Measurements from ENCODE around the gene CD180. TPM values are rescaled to one million over a fixed set of nuclear protein-coding genes. Genes with fewer than 3 reads are reported as not detected.

The CD180 gene
- total and polyA plus RNA-seq, 3 experiments from 2014 or later = 0.24 to 0.27 TPM; not detected in 1

GRCh38 chr5:67209141-67209771, 12.7 kb upstream of the CD180 start:
- Histone ChIP-seq H3K9me3 (ENCODE audit: low read length) (no peaks in the 10 kb centered on the region), H3K4me3 (ENCODE audit: low read length) (no peak overlapping the region), H3K27me3 (ENCODE audit: insufficient read depth, low read length, poor library complexity, severe bottlenecking) (no peaks in the 10 kb centered on the region), H3K4me1 (ENCODE audit: insufficient read depth, low read length) (peaks cover 55% of the 10 kb centered on the region), H3K36me3 (ENCODE audit: insufficient read depth, low read length) (no peaks in the 10 kb centered on the region), H3K27ac (ENCODE audit: low read depth, low read length) (no peak overlapping the region)
- CTCF ChIA-PET = interaction anchor here (0.6 to 14.5 kb wide), 14 partner anchors 9 to 1798 kb away, joined by 3 to 342 read pairs (median 4); partner anchors contain the start of gene CD180
- Mint-ChIP-seq H3K36me3 (no peaks in the 10 kb centered on the region), H3K27me3 (no peaks in the 10 kb centered on the region), H3K4me3 (peak overlapping the region in 5 of 7 donors; percentile 34 to 67 (median 41)), H3K9me3 (no peaks in the 10 kb centered on the region), H3K27ac (peak overlapping the region; percentile 24 to 86 (median 78)), H3K4me1 (peaks cover 59 to 63% (median 62%) of the 10 kb centered on the region in 3 donors)
- DNase-seq = peak; percentile 14 to 73 (median 64)
- POLR2A ChIA-PET = interaction anchor here (4.9 kb wide), 1 partner anchor 43 kb away, joined by 61 read pairs; no protein-coding TSS in a partner anchor

- peak overlapping the region in 1 of 7 donors; percentile 48 for H3K4me3 Mint-ChIP-seq
- CTCF ChIA-PET = interaction anchor here (0.6 to 14.5 kb wide), 11 partner anchors 9 to 394 kb away, joined by 3 to 342 read pairs (median 4); partner anchors contain the start of gene CD180
- H3K4me3 ChIP-seq (ENCODE audit: low read length) = no peak overlapping the region
- H3K27ac ChIP-seq (ENCODE audit: low read depth, low read length) = no peak overlapping the region
- no peaks in the 10 kb centered on the region for H3K36me3 ChIP-seq (ENCODE audit: insufficient read depth, low read length)
- H3K27me3 Mint-ChIP-seq = no peaks in the 10 kb centered on the region
- no peaks in the 10 kb centered on the region for H3K9me3 ChIP-seq (ENCODE audit: low read length)
- H3K4me1 ChIP-seq (ENCODE audit: insufficient read depth, low read length) = peaks cover 59% of the 10 kb centered on the region
- no peak for DNase-seq
- H3K27me3 ChIP-seq (ENCODE audit: insufficient read depth, low read length, poor library complexity, severe bottlenecking) = no peaks in the 10 kb centered on the region
- no peaks in the 10 kb centered on the region for H3K9me3 Mint-ChIP-seq
- peaks cover 60 to 66% (median 65%) of the 10 kb centered on the region in 3 donors for H3K4me1 Mint-ChIP-seq
- H3K36me3 Mint-ChIP-seq = no peaks in the 10 kb centered on the region
- POLR2A ChIA-PET = interaction anchor here (0.7 to 4.9 kb wide), 2 partner anchors 42 to 50 kb away, joined by 3 to 61 read pairs; no protein-coding TSS in a partner anchor
- H3K27ac Mint-ChIP-seq = peak overlapping the region in 7 of 8 donors; percentile 66 to 97 (median 85)
Measured at GRCh38 chr5:67208403-67208802, 11.8 kb upstream of the CD180 start.

- peak overlapping the region; percentile 66 to 97 (median 86) for H3K27ac Mint-ChIP-seq
- H3K9me3 Mint-ChIP-seq = no peaks in the 10 kb centered on the region
- H3K36me3 Mint-ChIP-seq = no peaks in the 10 kb centered on the region
- H3K4me3 ChIP-seq (ENCODE audit: low read length) = no peak overlapping the region
- H3K4me3 Mint-ChIP-seq = peak overlapping the region; percentile 0 to 61 (median 59)
- H3K27me3 Mint-ChIP-seq = no peaks in the 10 kb centered on the region
- H3K4me1 ChIP-seq (ENCODE audit: insufficient read depth, low read length) = peaks cover 69% of the 10 kb centered on the region
- H3K4me1 Mint-ChIP-seq = peaks cover 70 to 81% (median 78%) of the 10 kb centered on the region in 3 donors
- H3K27me3 ChIP-seq (ENCODE audit: insufficient read depth, low read length, poor library complexity, severe bottlenecking) = no peaks in the 10 kb centered on the region
- H3K27ac ChIP-seq (ENCODE audit: low read depth, low read length) = no peak overlapping the region
- POLR2A ChIA-PET = interaction anchor here (0.7 to 4.9 kb wide), 6 partner anchors 9 to 1009 kb away, joined by 3 to 61 read pairs (median 4); partner anchors contain the start of gene PIK3R1
- no peaks in the 10 kb centered on the region for H3K36me3 ChIP-seq (ENCODE audit: insufficient read depth, low read length)
- CTCF ChIA-PET = interaction anchor here (1.0 to 14.5 kb wide), 10 partner anchors 8 to 219 kb away, joined by 3 to 342 read pairs (median 4); no protein-coding TSS in a partner anchor
- no peaks in the 10 kb centered on the region for H3K9me3 ChIP-seq (ENCODE audit: low read length)
- peak; percentile 50 to 90 (median 86) for DNase-seq
Measured at GRCh38 chr5:67206929-67207328, 10.3 kb upstream of the CD180 start.

GRCh38 chr5:67206461-67206860, 9.9 kb upstream of the CD180 start:
- no peaks in the 10 kb centered on the region for H3K36me3 ChIP-seq (ENCODE audit: insufficient read depth, low read length)
- peak overlapping the region; percentile 0 to 61 (median 59) for H3K4me3 Mint-ChIP-seq
- no peaks in the 10 kb centered on the region for H3K27me3 ChIP-seq (ENCODE audit: insufficient read depth, low read length, poor library complexity, severe bottlenecking)
- peaks cover 70 to 84% (median 81%) of the 10 kb centered on the region in 3 donors for H3K4me1 Mint-ChIP-seq
- H3K36me3 Mint-ChIP-seq = no peaks in the 10 kb centered on the region
- peaks cover 74% of the 10 kb centered on the region for H3K4me1 ChIP-seq (ENCODE audit: insufficient read depth, low read length)
- peak overlapping the region; percentile 1 for H3K4me3 ChIP-seq (ENCODE audit: low read length)
- ChIA-PET POLR2A (interaction anchor here (0.9 to 4.9 kb wide), 5 partner anchors 9 to 1009 kb away, joined by 3 to 61 read pairs (median 4); partner anchors contain the start of gene PIK3R1), CTCF (interaction anchor here (1.0 to 14.5 kb wide), 11 partner anchors 9 to 219 kb away, joined by 3 to 342 read pairs (median 4); no protein-coding TSS in a partner anchor)
- peak overlapping the region; percentile 26 for H3K27ac ChIP-seq (ENCODE audit: low read depth, low read length)
- no peaks in the 10 kb centered on the region for H3K27me3 Mint-ChIP-seq
- H3K27ac Mint-ChIP-seq = peak overlapping the region; percentile 45 to 97 (median 85)
- no peaks in the 10 kb centered on the region for H3K9me3 Mint-ChIP-seq
- H3K9me3 ChIP-seq (ENCODE audit: low read length) = no peaks in the 10 kb centered on the region
- no peak for DNase-seq

GRCh38 chr5:67205981-67206380, 9.4 kb upstream of the CD180 start:
- Histone ChIP-seq H3K9me3 (ENCODE audit: low read length) (no peaks in the 10 kb centered on the region), H3K27ac (ENCODE audit: low read depth, low read length) (peak overlapping the region; percentile 26), H3K4me3 (ENCODE audit: low read length) (peak overlapping the region; percentile 1), H3K36me3 (ENCODE audit: insufficient read depth, low read length) (no peaks in the 10 kb centered on the region), H3K4me1 (ENCODE audit: insufficient read depth, low read length) (peaks cover 75% of the 10 kb centered on the region), H3K27me3 (ENCODE audit: insufficient read depth, low read length, poor library complexity, severe bottlenecking) (no peaks in the 10 kb centered on the region)
- Mint-ChIP-seq H3K27ac (peak overlapping the region; percentile 45 to 97 (median 85)), H3K27me3 (no peaks in the 10 kb centered on the region), H3K9me3 (peaks cover 0 to 3% (median 0%) of the 10 kb centered on the region in 5 donors), H3K36me3 (peaks cover 0 to 3% (median 1%) of the 10 kb centered on the region in 3 donors), H3K4me3 (peak overlapping the region in 6 of 7 donors; percentile 6 to 61 (median 32)), H3K4me1 (peaks cover 74 to 89% (median 86%) of the 10 kb centered on the region in 3 donors)
- CTCF ChIA-PET = interaction anchor here (1.0 to 14.5 kb wide), 5 partner anchors 9 to 55 kb away, joined by 3 to 342 read pairs (median 6); no protein-coding TSS in a partner anchor
- no peak for DNase-seq
- POLR2A ChIA-PET = interaction anchor here (4.9 kb wide), 1 partner anchor 40 kb away, joined by 61 read pairs; no protein-coding TSS in a partner anchor

GRCh38 chr5:67204821-67205220, 8.2 kb upstream of the CD180 start:
- Histone ChIP-seq H3K4me1 (ENCODE audit: insufficient read depth, low read length) (peaks cover 77% of the 10 kb centered on the region), H3K9me3 (ENCODE audit: low read length) (no peaks in the 10 kb centered on the region), H3K4me3 (ENCODE audit: low read length) (no peak overlapping the region), H3K27me3 (ENCODE audit: insufficient read depth, low read length, poor library complexity, severe bottlenecking) (no peaks in the 10 kb centered on the region), H3K27ac (ENCODE audit: low read depth, low read length) (no peak overlapping the region), H3K36me3 (ENCODE audit: insufficient read depth, low read length) (no peaks in the 10 kb centered on the region)
- peaks cover 78 to 98% (median 94%) of the 10 kb centered on the region in 3 donors for H3K4me1 Mint-ChIP-seq
- CTCF ChIA-PET = interaction anchor here (1.0 to 14.5 kb wide), 2 partner anchors 30 to 42 kb away, joined by 3 to 342 read pairs; no protein-coding TSS in a partner anchor
- H3K4me3 Mint-ChIP-seq = peak overlapping the region in 4 of 7 donors; percentile 12 to 62 (median 34)
- peak overlapping the region; percentile 52 to 97 (median 85) for H3K27ac Mint-ChIP-seq
- POLR2A ChIA-PET = interaction anchor here (4.9 kb wide), 1 partner anchor 38 kb away, joined by 61 read pairs; no protein-coding TSS in a partner anchor
- H3K9me3 Mint-ChIP-seq = peaks cover 0 to 4% (median 0%) of the 10 kb centered on the region in 5 donors
- no peaks in the 10 kb centered on the region for H3K27me3 Mint-ChIP-seq
- peaks cover 0 to 5% (median 1%) of the 10 kb centered on the region in 3 donors for H3K36me3 Mint-ChIP-seq
- DNase-seq = no peak

GRCh38 chr5:67203701-67204074, 7.1 kb upstream of the CD180 start:
- ChIA-PET CTCF (interaction anchor here (1.6 to 14.5 kb wide), 2 partner anchors 10 to 41 kb away, joined by 5 to 342 read pairs; no protein-coding TSS in a partner anchor), POLR2A (interaction anchor here (1.7 kb wide), 1 partner anchor 37 kb away, joined by 6 read pairs; no protein-coding TSS in a partner anchor)
- Histone ChIP-seq H3K4me3 (ENCODE audit: low read length) (no peak overlapping the region), H3K27me3 (ENCODE audit: insufficient read depth, low read length, poor library complexity, severe bottlenecking) (no peaks in the 10 kb centered on the region), H3K36me3 (ENCODE audit: insufficient read depth, low read length) (no peaks in the 10 kb centered on the region), H3K27ac (ENCODE audit: low read depth, low read length) (no peak overlapping the region), H3K4me1 (ENCODE audit: insufficient read depth, low read length) (peaks cover 71% of the 10 kb centered on the region), H3K9me3 (ENCODE audit: low read length) (no peaks in the 10 kb centered on the region)
- peaks cover 76 to 98% (median 94%) of the 10 kb centered on the region in 3 donors for H3K4me1 Mint-ChIP-seq
- H3K27ac Mint-ChIP-seq = peak overlapping the region in 6 of 8 donors; percentile 62 to 90 (median 72)
- no peak overlapping the region for H3K4me3 Mint-ChIP-seq
- H3K36me3 Mint-ChIP-seq = peaks cover 0 to 14% (median 4%) of the 10 kb centered on the region in 3 donors
- no peak for DNase-seq
- peaks cover 0 to 4% (median 3%) of the 10 kb centered on the region in 5 donors for H3K9me3 Mint-ChIP-seq
- no peaks in the 10 kb centered on the region for H3K27me3 Mint-ChIP-seq

Data from CD8-positive, alpha-beta memory T cell (primary cell).